ENCODE data around the gene ARMC7. TPM values are rescaled to one million over a fixed set of nuclear protein-coding genes. Genes with fewer than 3 reads are reported as not detected.

Gene ARMC7
- total and polyA plus RNA-seq, 10 of the 15 experiments (the other 5 are each of a cell fraction or from before 2014, with no cell fraction given) = 1.5 to 19.8 (median 6.3) TPM

DNA sequence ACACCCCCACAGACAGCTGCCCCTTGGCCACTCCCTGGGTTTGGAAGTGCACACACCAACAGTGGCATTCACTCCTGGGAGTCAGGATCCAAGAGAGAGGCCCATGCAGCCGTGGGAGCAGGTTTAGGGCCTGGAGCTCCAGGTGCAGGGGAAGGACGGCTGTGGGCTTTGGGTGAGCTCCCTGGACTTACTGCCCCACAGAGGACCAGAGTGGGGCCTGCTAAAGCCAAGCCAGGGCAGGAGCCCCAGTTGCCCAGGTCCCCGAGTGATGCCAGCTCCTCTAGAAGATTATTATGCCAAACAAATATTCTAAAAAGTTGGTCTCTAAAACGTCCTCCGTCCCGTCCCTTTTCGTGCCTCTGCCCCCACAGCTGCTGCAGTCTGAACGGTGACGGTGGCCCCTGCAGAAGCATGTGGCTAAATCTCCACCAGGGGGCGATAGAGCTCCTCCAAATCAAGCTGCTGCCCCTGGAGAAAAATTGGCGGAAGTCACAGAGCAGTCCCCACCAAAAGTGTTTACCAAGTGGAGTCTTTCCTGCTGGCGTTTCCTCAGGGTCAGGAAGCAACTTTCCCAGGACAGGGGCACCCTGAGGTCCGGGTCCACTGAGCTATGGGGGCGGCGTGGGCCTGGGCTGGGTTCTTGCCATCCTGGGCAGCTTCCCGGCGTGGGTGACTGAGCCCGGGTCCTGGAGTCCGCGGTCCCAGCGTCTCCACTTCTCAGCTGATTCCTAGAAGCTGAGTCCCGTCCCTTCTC is 4.2 kb downstream of the ARMC7 start:
- ChIA-PET SMC1A (ENCODE audit: uncharacterized antibody, unreplicated experiment) (interaction anchor here (0.7 to 8.1 kb wide), 50 partner anchors 8 to 700 kb away, joined by 3 to 134 read pairs (median 5); partner anchors contain the start of genes GRB2, JPT1, KCTD2 and MIF4GD), CTCF (interaction anchor here (0.5 to 9.3 kb wide), 63 partner anchors 9 to 300 kb away, joined by 3 to 293 read pairs (median 7); partner anchors contain the start of genes ATP5PD, FDXR, GGA3 and JPT1), POLR2A (interaction anchor here (0.5 to 5.0 kb wide), 19 partner anchors 9 to 344 kb away, joined by 3 to 53 read pairs (median 3); partner anchors contain the start of genes GGA3, KCTD2, MIF4GD and MRPS7), RAD21 (ENCODE audit: unreplicated experiment) (interaction anchor here (0.5 to 5.5 kb wide), 48 partner anchors 9 to 578 kb away, joined by 3 to 131 read pairs (median 5); partner anchors contain the start of genes ATP5PD, FDXR, KCTD2 and MIF4GD)
- DNase-seq (ENCODE audit: low read depth, low spot score) (no peak), FAIRE-seq (peak; percentile 84), ATAC-seq (peak; percentile 76)
- no peaks in the 10 kb centered on the region; the same call in 2 of the 3 replicates for H3K9me3 ChIP-seq (replicated peaks; ENCODE audit: control insufficient read depth, insufficient read depth, low read length)
- no peaks in the 10 kb centered on the region; a peak in 1 of 4 replicates for H3K27me3 ChIP-seq (replicated peaks in 1 of 2; ENCODE audit: control insufficient read depth in 2 of 2, insufficient read depth in 2 of 2, low read length in 1 of 2)
- H2AFZ ChIP-seq (ENCODE audit: control insufficient read depth, low read depth, low read length) = peak overlapping the region; percentile 86
- H4K20me1 ChIP-seq (ENCODE audit: control insufficient read depth, insufficient read depth) = no peaks in the 10 kb centered on the region
- H3K36me3 ChIP-seq (ENCODE audit: control insufficient read depth in 2 of 2, insufficient read depth in 2 of 2, low read length in 1 of 2) = peaks cover 0 to 14% of the 10 kb centered on the region in 2 experiments; a peak in 1 of 4 replicates
- intact Hi-C loops (cut with micrococcal nuclease; ENCODE audit: unreplicated experiment) = loop anchor here (1.0 to 5.0 kb wide), 5 partner anchors 17 to 298 kb away; partner anchors contain the start of gene NT5C
- peak overlapping the region; percentile 95 for H3K4me2 ChIP-seq (ENCODE audit: control insufficient read depth, insufficient read depth)
- peak overlapping the region; percentile 63 for H3K4me3 ChIP-seq
- in situ Hi-C loops (cut with MboI) = loop anchor here (5.0 kb wide), 1 partner anchor 88 kb away; no protein-coding TSS in a partner anchor
- BruUV-seq (replicated peaks) = no TSS peak
- peak overlapping the region; percentile 83 for H3K27ac ChIP-seq (ENCODE audit: control insufficient read depth, insufficient read depth)
- peaks cover 52% of the 10 kb centered on the region for H3K4me1 ChIP-seq (ENCODE audit: control insufficient read depth, insufficient read depth, low read length)
- H3K79me2 ChIP-seq (ENCODE audit: control insufficient read depth, insufficient read depth, low read length) = peaks cover 15% of the 10 kb centered on the region
- peak overlapping the region; percentile 84 for H3K9ac ChIP-seq (ENCODE audit: control insufficient read depth, insufficient read depth, low read length)
- WGBS (ENCODE audit: insufficient coverage, insufficient replicate concordance, low lambda C conversion rate, missing lambda C conversion rate) = 2% methylated on average over 22 of the region's 22 CpGs
- TF ChIP-seq ZNF274 (IDR thresholded peaks at IDR 0.05; ENCODE audit: insufficient read depth, insufficient read length) (no peak), EGR1 (IDR thresholded peaks at IDR 0.05; ENCODE audit: borderline replicate concordance in 1 of 2, low read depth in 2 of 2, low read length in 2 of 2) (no peak), CEBPB (IDR thresholded peaks at IDR 0.05; ENCODE audit: borderline replicate concordance in 1 of 2, low read depth in 2 of 2, low read length in 2 of 2) (no peak), ZNF207 (IDR thresholded peaks at IDR 0.05; ENCODE audit: borderline replicate concordance) (peak; percentile 18; the same call in 1 of the 2 replicates), RAD51 (IDR thresholded peaks at IDR 0.05) (no peak), ZBED1 (IDR thresholded peaks at IDR 0.05; ENCODE audit: borderline replicate concordance) (no peak), NFYB (IDR thresholded peaks at IDR 0.05; ENCODE audit: insufficient read depth, low read depth, low read length) (no peak), IKZF1 (conservative IDR thresholded peaks at IDR 0.05) (peak; percentile 88), EED (IDR thresholded peaks at IDR 0.05; ENCODE audit: low read depth) (peak; percentile 59), SMAD5 (IDR thresholded peaks at IDR 0.05; ENCODE audit: low read depth) (no peak), NFXL1 (IDR thresholded peaks at IDR 0.05; ENCODE audit: borderline replicate concordance) (no peak), SUPT20H (IDR thresholded peaks at IDR 0.05; ENCODE audit: borderline replicate concordance, control insufficient read depth, low read depth, low read length) (no peak), KDM1A (IDR thresholded peaks at IDR 0.05; ENCODE audit: borderline replicate concordance) (no peak), MTA2 (IDR thresholded peaks at IDR 0.05; ENCODE audit: low read depth) (no peak), MYC (IDR thresholded peaks at IDR 0.05; ENCODE audit: insufficient read depth, insufficient read length, insufficient replicate concordance, low read length, severe bottlenecking) (no peak)
- TF ChIP-seq, protein P1, sequence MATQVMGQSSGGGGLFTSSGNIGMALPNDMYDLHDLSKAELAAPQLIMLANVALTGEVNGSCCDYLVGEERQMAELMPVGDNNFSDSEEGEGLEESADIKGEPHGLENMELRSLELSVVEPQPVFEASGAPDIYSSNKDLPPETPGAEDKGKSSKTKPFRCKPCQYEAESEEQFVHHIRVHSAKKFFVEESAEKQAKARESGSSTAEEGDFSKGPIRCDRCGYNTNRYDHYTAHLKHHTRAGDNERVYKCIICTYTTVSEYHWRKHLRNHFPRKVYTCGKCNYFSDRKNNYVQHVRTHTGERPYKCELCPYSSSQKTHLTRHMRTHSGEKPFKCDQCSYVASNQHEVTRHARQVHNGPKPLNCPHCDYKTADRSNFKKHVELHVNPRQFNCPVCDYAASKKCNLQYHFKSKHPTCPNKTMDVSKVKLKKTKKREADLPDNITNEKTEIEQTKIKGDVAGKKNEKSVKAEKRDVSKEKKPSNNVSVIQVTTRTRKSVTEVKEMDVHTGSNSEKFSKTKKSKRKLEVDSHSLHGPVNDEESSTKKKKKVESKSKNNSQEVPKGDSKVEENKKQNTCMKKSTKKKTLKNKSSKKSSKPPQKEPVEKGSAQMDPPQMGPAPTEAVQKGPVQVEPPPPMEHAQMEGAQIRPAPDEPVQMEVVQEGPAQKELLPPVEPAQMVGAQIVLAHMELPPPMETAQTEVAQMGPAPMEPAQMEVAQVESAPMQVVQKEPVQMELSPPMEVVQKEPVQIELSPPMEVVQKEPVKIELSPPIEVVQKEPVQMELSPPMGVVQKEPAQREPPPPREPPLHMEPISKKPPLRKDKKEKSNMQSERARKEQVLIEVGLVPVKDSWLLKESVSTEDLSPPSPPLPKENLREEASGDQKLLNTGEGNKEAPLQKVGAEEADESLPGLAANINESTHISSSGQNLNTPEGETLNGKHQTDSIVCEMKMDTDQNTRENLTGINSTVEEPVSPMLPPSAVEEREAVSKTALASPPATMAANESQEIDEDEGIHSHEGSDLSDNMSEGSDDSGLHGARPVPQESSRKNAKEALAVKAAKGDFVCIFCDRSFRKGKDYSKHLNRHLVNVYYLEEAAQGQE (IDR thresholded peaks at IDR 0.05; ENCODE audit: low read depth, low read length) = no peak
- TF ChIP-seq, protein P2, sequence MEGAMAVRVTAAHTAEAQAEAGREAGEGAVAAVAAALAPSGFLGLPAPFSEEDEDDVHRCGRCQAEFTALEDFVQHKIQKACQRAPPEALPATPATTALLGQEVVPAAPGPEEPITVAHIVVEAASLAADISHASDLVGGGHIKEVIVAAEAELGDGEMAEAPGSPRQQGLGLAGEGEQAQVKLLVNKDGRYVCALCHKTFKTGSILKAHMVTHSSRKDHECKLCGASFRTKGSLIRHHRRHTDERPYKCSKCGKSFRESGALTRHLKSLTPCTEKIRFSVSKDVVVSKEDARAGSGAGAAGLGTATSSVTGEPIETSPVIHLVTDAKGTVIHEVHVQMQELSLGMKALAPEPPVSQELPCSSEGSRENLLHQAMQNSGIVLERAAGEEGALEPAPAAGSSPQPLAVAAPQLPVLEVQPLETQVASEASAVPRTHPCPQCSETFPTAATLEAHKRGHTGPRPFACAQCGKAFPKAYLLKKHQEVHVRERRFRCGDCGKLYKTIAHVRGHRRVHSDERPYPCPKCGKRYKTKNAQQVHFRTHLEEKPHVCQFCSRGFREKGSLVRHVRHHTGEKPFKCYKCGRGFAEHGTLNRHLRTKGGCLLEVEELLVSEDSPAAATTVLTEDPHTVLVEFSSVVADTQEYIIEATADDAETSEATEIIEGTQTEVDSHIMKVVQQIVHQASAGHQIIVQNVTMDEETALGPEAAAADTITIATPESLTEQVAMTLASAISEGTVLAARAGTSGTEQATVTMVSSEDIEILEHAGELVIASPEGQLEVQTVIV (IDR thresholded peaks at IDR 0.05; ENCODE audit: borderline replicate concordance, partially characterized antibody) = no peak

All from GM12878 (cell line).